Transverse colon (tissue), 4 donors: ENCODE data around the gene NBAS.

Experiments used
- CTCF ChIP-seq, 5 experiments: fragments of 200-600 bp in 3 of 5; fragments of 450-650 bp in 2 of 5; sonication (generic) in 3 of 5; IDR thresholded peaks; 1 replicate in 2 of 5; 2 replicates in 3 of 5; pipeline ENCODE4 v1.5.1; 2016 to 2017; ENCODE audit warnings: antibody characterized with exemption in 5 of 5, inconsistent platforms in 3 of 5, mild to moderate bottlenecking in 2 of 5, moderate library complexity in 1 of 5
- POLR2A ChIP-seq: fragments of 450-650 bp; IDR thresholded peaks from one replicate; pipeline ENCODE4 v1.6.1; 2016; ENCODE audit warnings: antibody characterized with exemption, mild to moderate bottlenecking, moderate library complexity
- POLR2AphosphoS5 ChIP-seq, 3 donors: sonication (generic); formaldehyde crosslinking; IDR thresholded peaks; one replicate each; pipeline ENCODE4 v1.6.1; 2016; ENCODE audit warnings: antibody characterized with exemption in 3 of 3

GRCh38 chr2:15610430-15610952, 49.4 kb upstream of the NBAS start:
- TF ChIP-seq POLR2A (no peak), CTCF (IDR thresholded peaks at IDR 0.05) (no peak), POLR2AphosphoS5 (IDR thresholded peaks at IDR 0.05) (no peak)
